Hematopoietic multipotent progenitor cell treated with erythropoietin and hydrocortisone succinate and interleukin-3 and kit ligand, for 6 days (in vitro differentiated cells): ENCODE data around the gene CYP21A2.
"Not testable (repeated sequence)": the region's sequence is repeated elsewhere in the genome, so short reads cannot be mapped to it uniquely, and the experiment has no call there.

Source experiments
- DNase-seq: peaks from one replicate; pipeline ENCODE4 v3.0.0-alpha.2; 2015

The CYP21A2 gene

GRCh38 chr6:32056254-32056653, 18.0 kb downstream of the CYP21A2 start:
- DNase-seq = no peak

GRCh38 chr6:32057966-32058365, 19.8 kb downstream of the CYP21A2 start:
- no peak for DNase-seq

GRCh38 chr6:32058511-32058963, 20.3 kb downstream of the CYP21A2 start:
- DNase-seq = no peak

GRCh38 chr6:32060966-32061655, 22.9 kb downstream of the CYP21A2 start:
- no peak for DNase-seq

GRCh38 chr6:32064706-32065105, 26.5 kb downstream of the CYP21A2 start:
- DNase-seq = no peak

GRCh38 chr6:32067521-32067920, 29.3 kb downstream of the CYP21A2 start:
- not testable (repeated sequence) for DNase-seq

- not testable (repeated sequence) for DNase-seq
Observed at GRCh38 chr6:32068315-32068714, 30.1 kb downstream of the CYP21A2 start.

- no peak for DNase-seq
Observed at GRCh38 chr6:32068867-32069266, 30.7 kb downstream of the CYP21A2 start.

GRCh38 chr6:32069460-32069859, 31.2 kb downstream of the CYP21A2 start:
- no peak for DNase-seq

- DNase-seq = no peak
Observed at GRCh38 chr6:32069878-32070515, 31.8 kb downstream of the CYP21A2 start.

- no peak for DNase-seq
Observed at GRCh38 chr6:32070814-32071543, 32.8 kb downstream of the CYP21A2 start.

GRCh38 chr6:32073101-32073500, 34.9 kb downstream of the CYP21A2 start:
- DNase-seq = no peak

- DNase-seq = no peak
Observed at GRCh38 chr6:32073613-32074012, 35.4 kb downstream of the CYP21A2 start.

GRCh38 chr6:32074996-32075532, 36.8 kb downstream of the CYP21A2 start:
- DNase-seq = no peak

GRCh38 chr6:32075781-32076180, 37.6 kb downstream of the CYP21A2 start:
- no peak for DNase-seq

- DNase-seq = no peak
Observed at GRCh38 chr6:32076321-32076809, 38.1 kb downstream of the CYP21A2 start.

- no peak for DNase-seq
Observed at GRCh38 chr6:32079566-32080290, 41.5 kb downstream of the CYP21A2 start.

- no peak for DNase-seq
Observed at GRCh38 chr6:32081168-32081990, 43.2 kb downstream of the CYP21A2 start.

GRCh38 chr6:32082478-32082877, 44.3 kb downstream of the CYP21A2 start:
- DNase-seq = no peak

- no peak for DNase-seq
Observed at GRCh38 chr6:32082935-32083334, 44.7 kb downstream of the CYP21A2 start.

- no peak for DNase-seq
Observed at GRCh38 chr6:32083812-32084768, 45.9 kb downstream of the CYP21A2 start.
